Gastrocnemius medialis (tissue), 4 donors: ENCODE results near the gene PDZRN3.
"Not testable (repeated sequence)": the region's sequence is repeated elsewhere in the genome, so short reads cannot be mapped to it uniquely, and the experiment has no call there.

Experiments
- CTCF ChIP-seq, 5 experiments: fragments of 450-650 bp in 3 of 5; fragments of 200-600 bp in 2 of 5; sonication (generic) in 2 of 5; IDR thresholded peaks in 4 of 5; conservative IDR thresholded peaks in 1 of 5; 1 replicate in 4 of 5; 2 replicates in 1 of 5; pipeline ENCODE4 v1.5.1; 2016 to 2019; ENCODE audit warnings: antibody characterized with exemption in 5 of 5, mild to moderate bottlenecking in 3 of 5, moderate library complexity in 3 of 5
- POLR2A ChIP-seq, 2 donors: fragments of 450-650 bp; IDR thresholded peaks; one replicate each; pipeline ENCODE4 v1.6.1; 2017; ENCODE audit warnings: antibody characterized with exemption in 2 of 2, mild to moderate bottlenecking in 2 of 2, moderate library complexity in 2 of 2

GRCh38 chr3:73565374-73565773 lies 59.4 kb downstream of the PDZRN3 start:
- TF ChIP-seq CTCF (IDR thresholded peaks at IDR 0.05 in 4 of 5, conservative IDR thresholded peaks at IDR 0.05 in 1 of 5); POLR2A (IDR thresholded peaks at IDR 0.05): not testable (repeated sequence)
